Natural killer cell (primary cell): ENCODE measurements around the gene SETBP1. TPM values are rescaled to one million over a fixed set of nuclear protein-coding genes. Genes with fewer than 3 reads are reported as not detected.

ENCODE experiments used
- ATAC-seq, 3 donors: fragments of 150-1000 bp in 2 of 3; fragments of 200-7000 bp in 1 of 3; cut with Tn5 transposase; 1 replicate in 1 of 3; 2 replicates in 2 of 3; pipeline ENCODE4 v1.10.0; 2021; ENCODE audit warnings: mild to moderate bottlenecking in 2 of 3, moderate library complexity in 2 of 3
- DNase-seq, 2 donors: peaks; one replicate each; pipeline versions ENCODE4 v3.0.0 to v3.0.0-alpha.2; 2013 to 2021; ENCODE audit warnings: mixed read lengths in 1 of 2
- H3K27ac ChIP-seq: one replicate; pipeline ENCODE4 v1.5.1; 2013; ENCODE audit warnings: mild to moderate bottlenecking, low read length
- H3K27me3 ChIP-seq: one replicate; pipeline ENCODE4 v1.6.1; 2013; ENCODE audit warnings: low read length; ENCODE audit not compliant: control insufficient read depth, insufficient read depth
- H3K36me3 ChIP-seq: one replicate; pipeline ENCODE4 v1.6.1; 2013; ENCODE audit warnings: low read length; ENCODE audit not compliant: control insufficient read depth, insufficient read depth
- H3K4me1 ChIP-seq: one replicate; pipeline ENCODE4 v1.6.1; 2013; ENCODE audit warnings: low read length; ENCODE audit not compliant: control insufficient read depth, insufficient read depth
- H3K4me3 ChIP-seq: one replicate; pipeline ENCODE4 v1.5.1; 2013; ENCODE audit warnings: low read length
- H3K9me3 ChIP-seq: one replicate; pipeline ENCODE4 v1.6.1; 2013; ENCODE audit warnings: low read length; ENCODE audit not compliant: control insufficient read depth, insufficient read depth
- H3K27ac Mint-ChIP-seq, 2 donors: one replicate each; pipeline ENCODE4 v1.8.0; 2022; ENCODE audit warnings: mild to moderate bottlenecking in 2 of 2, mixed read lengths in 2 of 2, moderate library complexity in 1 of 2
- H3K27me3 Mint-ChIP-seq, 2 donors: one replicate each; pipeline ENCODE4 v1.8.0; 2022; ENCODE audit warnings: low read depth in 2 of 2, mixed read lengths in 2 of 2
- H3K36me3 Mint-ChIP-seq: one replicate; pipeline ENCODE4 v1.8.0; 2022; ENCODE audit warnings: mixed read lengths
- H3K4me1 Mint-ChIP-seq, 2 donors: one replicate each; pipeline ENCODE4 v1.8.0; 2022; ENCODE audit warnings: mixed read lengths in 2 of 2
- H3K4me3 Mint-ChIP-seq: one replicate; pipeline ENCODE4 v1.8.0; 2022; ENCODE audit warnings: mild to moderate bottlenecking, moderate library complexity, mixed read lengths
- H3K9me3 Mint-ChIP-seq, 2 donors: one replicate each; pipeline ENCODE4 v1.8.0; 2022; ENCODE audit warnings: mixed read lengths in 2 of 2
- CTCF ChIP-seq: fragments of 200-600 bp; IDR thresholded peaks from one replicate; pipeline ENCODE4 v1.8.0; 2022; ENCODE audit warnings: antibody characterized with exemption
- WGBS: methylation state at CpG from one replicate; pipeline ENCODE4 v1.1.7; 2013; ENCODE audit warnings: missing lambda C conversion rate; ENCODE audit not compliant: insufficient coverage; 5-methylcytosine and 5-hydroxymethylcytosine counted together
- intact Hi-C: fragments of 100-400 bp; cut with micrococcal nuclease; formaldehyde crosslinking; loops from one replicate; pipeline ENCODE4 v1.14.2; 2022
- total RNA-seq, 4 donors: library from RNA; stranded (reverse); fragments of 120-200 nt in 1 of 4; gene quantifications; one replicate each; pipeline versions ENCODE4 v1.2.3 to v1.2.4, GENCODE V29; 2013 to 2022

Gene SETBP1
- total RNA-seq, 3 donors from 2014 or later (not counting 1 experiment from before 2014, with no cell fraction given) = 36.0 to 46.6 (median 41.2) TPM

- 57% methylated on average over 4 of the region's 5 CpGs for WGBS
- Mint-ChIP-seq H3K9me3 (no peaks in the 10 kb centered on the region), H3K4me1 (peaks cover 11 to 19% of the 10 kb centered on the region in 2 donors), H3K36me3 (no peaks in the 10 kb centered on the region), H3K4me3 (no peak overlapping the region), H3K27me3 (no peaks in the 10 kb centered on the region), H3K27ac (no peak overlapping the region)
- no peak overlapping the region for H3K4me3 ChIP-seq
- no peak overlapping the region for H3K27ac ChIP-seq
- ATAC-seq = no peak
- no peak for TF ChIP-seq CTCF
- H3K27me3 ChIP-seq = no peaks in the 10 kb centered on the region
- no peaks in the 10 kb centered on the region for H3K4me1 ChIP-seq
- intact Hi-C loops = no loop called here
- no peak for DNase-seq
- no peaks in the 10 kb centered on the region for H3K9me3 ChIP-seq
- no peaks in the 10 kb centered on the region for H3K36me3 ChIP-seq
Observed at GRCh38 chr18:44969214-44969795, 288.6 kb downstream of the SETBP1 start.

GRCh38 chr18:44973282-44973681, 292.6 kb downstream of the SETBP1 start:
- Mint-ChIP-seq H3K27me3 (no peaks in the 10 kb centered on the region), H3K36me3 (no peaks in the 10 kb centered on the region), H3K4me1 (peaks cover 6 to 8% of the 10 kb centered on the region in 2 donors), H3K27ac (no peak overlapping the region), H3K9me3 (no peaks in the 10 kb centered on the region), H3K4me3 (no peak overlapping the region)
- DNase-seq = peak in 1 of 2 donors; percentile 27
- 88% methylated on average over 2 of the region's 2 CpGs for WGBS
- H3K36me3 ChIP-seq = no peaks in the 10 kb centered on the region
- intact Hi-C loops = no loop called here
- peak in 1 of 3 donors; percentile 44 for ATAC-seq
- no peaks in the 10 kb centered on the region for H3K27me3 ChIP-seq
- no peaks in the 10 kb centered on the region for H3K4me1 ChIP-seq
- H3K9me3 ChIP-seq = no peaks in the 10 kb centered on the region
- H3K27ac ChIP-seq = no peak overlapping the region
- H3K4me3 ChIP-seq = no peak overlapping the region
- no peak for TF ChIP-seq CTCF

DNA sequence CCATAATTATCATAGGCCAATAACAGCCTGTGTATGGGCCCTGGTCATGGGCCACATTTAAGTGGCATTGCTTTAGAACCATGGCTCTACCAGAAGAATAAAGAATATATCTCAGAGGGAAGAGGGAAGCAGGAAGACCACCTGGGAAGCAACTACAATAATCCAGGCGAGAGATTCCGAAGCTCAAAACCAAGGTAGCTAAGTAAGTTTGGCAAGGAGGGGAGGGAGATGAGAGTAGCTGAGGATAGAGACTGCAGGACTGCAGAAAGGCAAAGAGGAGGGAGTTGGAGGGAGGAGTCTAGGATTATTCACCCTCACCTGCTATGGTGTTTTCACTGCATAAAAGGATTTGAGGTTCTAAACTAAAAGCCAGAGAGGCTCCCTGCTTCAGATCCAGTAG, 293.5 kb downstream of the SETBP1 start:
- Mint-ChIP-seq H3K4me1 (peaks cover 6 to 8% of the 10 kb centered on the region in 2 donors), H3K36me3 (no peaks in the 10 kb centered on the region), H3K27ac (no peak overlapping the region), H3K9me3 (no peaks in the 10 kb centered on the region), H3K4me3 (no peak overlapping the region), H3K27me3 (no peaks in the 10 kb centered on the region)
- WGBS = 100% methylated on average over 2 of the region's 2 CpGs
- no peaks in the 10 kb centered on the region for H3K36me3 ChIP-seq
- intact Hi-C loops = no loop called here
- no peaks in the 10 kb centered on the region for H3K27me3 ChIP-seq
- H3K27ac ChIP-seq = no peak overlapping the region
- ATAC-seq (no peak), DNase-seq (no peak)
- no peak for TF ChIP-seq CTCF
- H3K4me3 ChIP-seq = no peak overlapping the region
- no peaks in the 10 kb centered on the region for H3K4me1 ChIP-seq
- no peaks in the 10 kb centered on the region for H3K9me3 ChIP-seq

DNA sequence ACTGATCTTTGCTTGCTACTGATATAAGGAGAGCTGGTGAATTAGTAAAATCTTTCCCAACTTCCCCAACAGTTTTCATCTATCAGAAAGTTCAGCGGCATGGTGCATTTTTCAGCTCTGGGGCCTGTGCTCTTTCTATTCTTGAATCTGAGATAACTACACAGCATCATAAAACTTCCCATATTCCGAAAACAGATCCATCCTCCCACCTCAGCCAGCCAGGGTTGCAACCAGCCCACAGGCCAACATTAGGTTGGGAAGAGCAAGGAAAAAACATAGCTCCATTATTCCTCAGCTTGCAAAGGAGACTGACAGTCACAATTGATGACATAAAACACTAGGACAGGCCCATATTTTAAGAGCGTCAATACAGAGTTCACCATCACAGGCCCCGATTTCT, 297.2 kb downstream of the SETBP1 start:
- Mint-ChIP-seq H3K36me3 (no peaks in the 10 kb centered on the region), H3K9me3 (no peaks in the 10 kb centered on the region), H3K27ac (no peak overlapping the region), H3K4me3 (no peak overlapping the region), H3K4me1 (peaks cover 18 to 21% of the 10 kb centered on the region in 2 donors), H3K27me3 (no peaks in the 10 kb centered on the region)
- DNase-seq (no peak), ATAC-seq (no peak)
- Histone ChIP-seq H3K27ac (no peak overlapping the region), H3K36me3 (no peaks in the 10 kb centered on the region), H3K4me1 (no peaks in the 10 kb centered on the region), H3K9me3 (no peaks in the 10 kb centered on the region), H3K4me3 (no peak overlapping the region), H3K27me3 (no peaks in the 10 kb centered on the region)
- no peak for TF ChIP-seq CTCF
- 99% methylated on average over 4 of the region's 4 CpGs for WGBS
- intact Hi-C loops = no loop called here
